GM12878 (cell line): Measurements from ENCODE around the gene COL4A1. TPM values are rescaled to one million over a fixed set of nuclear protein-coding genes. Genes with fewer than 3 reads are reported as not detected.

Experiments used
- ATAC-seq: fragments of 200-7000 bp; cut with Tn5 transposase; 3 replicates; pipeline ENCODE4 v1.9.1; 2020; ENCODE audit warnings: mild to moderate bottlenecking, moderate library complexity
- BruUV-seq: library from RNA; stranded (reverse); fragments of 400-500 nt; replicated peaks from 2 replicates; lab custom pipeline; 2021; lab: Mats Ljungman, UMichigan
- CTCF ChIA-PET: fragments of 300-600 bp; sonication (Branson Sonifier 250); formaldehyde crosslinking; extraction: SDS; loops from one replicate; lab custom pipeline; 2021; ENCODE audit warnings: inconsistent platforms; lab: Yijun Ruan, JAX
- POLR2A ChIA-PET: fragments of 350-600 bp; formaldehyde crosslinking; extraction: SDS; loops from one replicate; lab custom pipeline; 2021; ENCODE audit warnings: inconsistent platforms; lab: Charles Lee
- RAD21 ChIA-PET: fragments of 300-600 bp; sonication (Branson Sonifier 250); formaldehyde crosslinking; loops from one replicate; lab custom pipeline; 2023; ENCODE audit warnings: antibody characterized with exemption; ENCODE audit not compliant: unreplicated experiment; lab: Charles Lee
- SMC1A ChIA-PET: fragments of 300-600 bp; sonication (Branson Sonifier 250); formaldehyde crosslinking; loops from one replicate; lab custom pipeline; 2023; ENCODE audit not compliant: unreplicated experiment, uncharacterized antibody; lab: Charles Lee
- DNase-seq: peaks from one replicate; pipeline ENCODE4 v3.0.0-alpha.2; 2011; ENCODE audit warnings: low read depth, low spot score
- FAIRE-seq: peaks from 3 replicates; lab custom pipeline; 2011; peaks lifted over from hg19 to GRCh38; lab: Jason Lieb, UNC
- H2AFZ ChIP-seq: 2 replicates; pipeline ENCODE4 v1.6.0; 2011; ENCODE audit warnings: low read depth, low read length, control low read depth; ENCODE audit not compliant: control insufficient read depth
- H3K27ac ChIP-seq: 2 replicates; pipeline ENCODE4 v1.5.1; 2011; ENCODE audit warnings: control low read depth; ENCODE audit not compliant: control insufficient read depth, insufficient read depth
- H3K27me3 ChIP-seq, 2 experiments: replicated peaks in 1 of 2; 2 replicates each; pipeline versions ENCODE4 v1.6.0 to v1.6.1; 2011; ENCODE audit warnings: low read length in 1 of 2; ENCODE audit not compliant: control insufficient read depth in 2 of 2, insufficient read depth in 2 of 2
- H3K36me3 ChIP-seq, 2 experiments: 2 replicates each; pipeline ENCODE4 v1.5.1; 2011; ENCODE audit warnings: low read length in 1 of 2; ENCODE audit not compliant: control insufficient read depth in 2 of 2, insufficient read depth in 2 of 2
- H3K4me1 ChIP-seq: 2 replicates; pipeline ENCODE4 v1.6.1; 2011; ENCODE audit warnings: mild to moderate bottlenecking, low read length, moderate library complexity, mixed read lengths; ENCODE audit not compliant: control insufficient read depth, insufficient read depth
- H3K4me2 ChIP-seq: 2 replicates; pipeline ENCODE4 v1.6.0; 2011; ENCODE audit warnings: control low read depth; ENCODE audit not compliant: control insufficient read depth, insufficient read depth
- H3K4me3 ChIP-seq: fragments of 200-600 bp; sonication (generic); 2 replicates; pipeline ENCODE4 v1.5.1; 2016
- H3K79me2 ChIP-seq: 2 replicates; pipeline ENCODE4 v1.6.0; 2011; ENCODE audit warnings: low read length; ENCODE audit not compliant: control insufficient read depth, insufficient read depth
- H3K9ac ChIP-seq: 2 replicates; pipeline ENCODE4 v1.8.0; 2011; ENCODE audit warnings: low read length, control low read depth, mixed read lengths; ENCODE audit not compliant: control insufficient read depth, insufficient read depth
- H3K9me3 ChIP-seq: replicated peaks from 3 replicates; pipeline ENCODE4 v1.5.1; 2011; ENCODE audit warnings: mild to moderate bottlenecking, low read length; ENCODE audit not compliant: control insufficient read depth, insufficient read depth
- H4K20me1 ChIP-seq: 2 replicates; pipeline ENCODE4 v1.6.0; 2011; ENCODE audit not compliant: control insufficient read depth, insufficient read depth
- NFYA ChIP-seq: IDR thresholded peaks from 2 replicates; pipeline ENCODE4 v1.6.1; 2011; ENCODE audit warnings: low read depth, mild to moderate bottlenecking, low read length, improper control_type of control experiment, borderline replicate concordance
- NR2C1 ChIP-seq: fragments of 450-650 bp; IDR thresholded peaks from 2 replicates; pipeline ENCODE4 v1.6.1; 2017; ENCODE audit warnings: antibody characterized with exemption, mild to moderate bottlenecking, moderate library complexity
- PAX8 ChIP-seq: fragments of 450-650 bp; IDR thresholded peaks from 2 replicates; pipeline ENCODE4 v1.6.1; 2017; ENCODE audit warnings: mild to moderate bottlenecking, moderate library complexity
- RAD21 ChIP-seq: IDR thresholded peaks from 2 replicates; pipeline ENCODE4 v1.6.1; 2011; ENCODE audit warnings: mild to moderate bottlenecking, low read depth, low read length, moderate library complexity; ENCODE audit not compliant: insufficient read depth
- RELA ChIP-seq: fragments of 450-650 bp; IDR thresholded peaks from 2 replicates; pipeline ENCODE4 v1.8.0; 2014; ENCODE audit warnings: borderline replicate concordance; ENCODE audit not compliant: partially characterized antibody
- RUNX3 ChIP-seq: IDR thresholded peaks from 2 replicates; pipeline ENCODE4 v1.6.1; 2012; ENCODE audit warnings: low read length, inconsistent platforms
- SREBF2 ChIP-seq: IDR thresholded peaks from 2 replicates; pipeline ENCODE4 v1.6.1; 2012; ENCODE audit warnings: mild to moderate bottlenecking, low read length
- SRF ChIP-seq, 2 experiments: IDR thresholded peaks; 2 replicates each; pipeline ENCODE4 v1.6.1; 2011; ENCODE audit warnings: low read depth in 2 of 2, low read length in 2 of 2, mild to moderate bottlenecking in 1 of 2, moderate library complexity in 1 of 2
- WGBS: methylation state at CpG from one replicate; pipeline ENCODE4 v1.1.6; 2016; ENCODE audit warnings: low lambda C conversion rate; ENCODE audit not compliant: insufficient replicate concordance, insufficient coverage; ENCODE audit errors: missing lambda C conversion rate; 5-methylcytosine and 5-hydroxymethylcytosine counted together
- in situ Hi-C: fragments of 300-500 bp; cut with MboI; formaldehyde crosslinking; loops from 9 replicates; pipeline ENCODE4 v1.14.3; 2018; ENCODE audit warnings: mixed read lengths
- intact Hi-C: fragments of 100-400 bp; cut with micrococcal nuclease; formaldehyde crosslinking; loops from one replicate; pipeline ENCODE4 v1.14.2; 2022; ENCODE audit not compliant: unreplicated experiment
- polyA plus RNA-seq, 11 experiments: library from polyadenylated mRNA; depleted of rRNA in 4 of 11; unstranded in 6 of 11; stranded (reverse) in 5 of 11; fragments of >200 nt; fragmentation: Nextera tagmentation in 4 of 11; fragmentation: Illumina TruSeq in 1 of 11; extraction: Ambion mirVana in 4 of 11; extraction: Trizol in 1 of 11; gene quantifications; 1 replicate in 1 of 11; 2 replicates in 10 of 11; pipeline versions ENCODE4 v1.2.1 to v1.2.3, GENCODE V29; 2011 to 2016; ENCODE audit warnings: inconsistent platforms in 2 of 11, missing spikeins in 2 of 11, low read depth in 1 of 11
- total RNA-seq, 4 experiments: library from RNA; depleted of rRNA in 3 of 4; stranded (reverse); fragments of >200 nt in 3 of 4; fragmentation: Illumina TruSeq in 1 of 4; extraction: Trizol in 1 of 4; gene quantifications; 2 replicates each; pipeline versions ENCODE4 v1.2.1 to v1.2.3, GENCODE V29; 2013 to 2021

The COL4A1 gene
- total and polyA plus RNA-seq, 10 of the 15 experiments (the other 5 are each of a cell fraction or from before 2014, with no cell fraction given): 0.07 to 0.31 (median 0.13) TPM; not detected in 6

DNA sequence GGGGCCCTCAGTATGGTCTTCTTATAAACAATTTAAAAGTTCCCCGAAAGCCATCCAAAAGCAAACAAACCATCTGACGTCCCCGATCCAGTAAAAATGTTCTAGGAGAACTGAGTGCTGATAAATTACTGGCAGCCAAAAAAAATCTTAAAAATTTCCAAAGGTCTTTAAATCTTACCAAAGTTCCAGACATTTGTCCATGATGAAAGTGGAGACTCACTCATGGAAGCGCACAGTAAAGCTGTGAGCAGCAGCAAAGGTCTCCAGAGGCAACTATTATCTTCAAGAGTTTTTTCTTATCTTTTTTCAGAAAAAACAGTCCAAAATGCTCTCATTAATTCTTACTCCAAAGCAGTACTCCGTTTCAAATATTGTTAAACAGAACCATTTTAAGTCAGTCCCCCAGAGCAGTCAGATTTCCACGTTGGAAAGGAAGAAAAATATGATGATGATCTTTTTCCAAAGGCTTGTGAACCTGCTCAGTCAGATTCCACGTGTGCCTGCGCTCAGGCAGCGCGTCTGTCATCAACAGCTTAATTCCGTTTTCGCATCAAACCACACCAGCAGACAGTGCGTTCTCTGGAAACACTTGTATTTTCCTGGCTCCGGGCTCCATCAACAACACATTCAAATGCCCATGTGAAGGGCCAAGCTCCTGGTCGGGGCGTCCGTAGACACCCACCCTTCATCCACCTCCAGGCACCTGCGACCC is 85.4 kb downstream of the COL4A1 start:
- CTCF ChIA-PET: interaction anchor here (0.7 to 7.9 kb wide), 17 partner anchors 11 to 1003 kb away, joined by 3 to 138 read pairs (median 4); no protein-coding TSS in a partner anchor
- Histone ChIP-seq H3K9ac (no peak overlapping the region), H3K36me3 (no peaks in the 10 kb centered on the region), H3K27me3 (peaks cover 0 to 3% of the 10 kb centered on the region in 2 experiments; a peak in 1 of 4 replicates), H3K79me2 (no peaks in the 10 kb centered on the region), H3K4me3 (no peak overlapping the region), H2AFZ (no peak overlapping the region), H3K4me2 (no peak overlapping the region), H3K27ac (no peak overlapping the region), H3K9me3 (no peaks in the 10 kb centered on the region), H3K4me1 (no peaks in the 10 kb centered on the region), H4K20me1 (no peaks in the 10 kb centered on the region)
- BruUV-seq: no TSS peak
- no peak for FAIRE-seq
- intact Hi-C loops: loop anchor here (1.0 to 5.0 kb wide), 5 partner anchors 191 to 1259 kb away; no protein-coding TSS in a partner anchor
- WGBS: 33% methylated on average over 18 of the region's 18 CpGs
- ATAC-seq: no peak
- no peak for DNase-seq
- SMC1A ChIA-PET: interaction anchor here (0.6 to 6.5 kb wide), 10 partner anchors 69 to 1652 kb away, joined by 3 to 91 read pairs (median 4); no protein-coding TSS in a partner anchor
- POLR2A ChIA-PET: interaction anchor here (0.9 kb wide), 1 partner anchor 223 kb away, joined by 3 read pairs; no protein-coding TSS in a partner anchor
- TF ChIP-seq SRF (IDR thresholded peaks at IDR 0.05; ENCODE audit: low read depth in 2 of 2, low read length in 2 of 2): no peak
- TF ChIP-seq RELA: no peak
- RAD21 ChIA-PET: interaction anchor here (0.6 to 5.9 kb wide), 9 partner anchors 10 to 1260 kb away, joined by 3 to 66 read pairs (median 4); no protein-coding TSS in a partner anchor
- in situ Hi-C loops: loop anchor here (5.0 to 10.0 kb wide), 3 partner anchors 191 to 593 kb away; no protein-coding TSS in a partner anchor

DNA sequence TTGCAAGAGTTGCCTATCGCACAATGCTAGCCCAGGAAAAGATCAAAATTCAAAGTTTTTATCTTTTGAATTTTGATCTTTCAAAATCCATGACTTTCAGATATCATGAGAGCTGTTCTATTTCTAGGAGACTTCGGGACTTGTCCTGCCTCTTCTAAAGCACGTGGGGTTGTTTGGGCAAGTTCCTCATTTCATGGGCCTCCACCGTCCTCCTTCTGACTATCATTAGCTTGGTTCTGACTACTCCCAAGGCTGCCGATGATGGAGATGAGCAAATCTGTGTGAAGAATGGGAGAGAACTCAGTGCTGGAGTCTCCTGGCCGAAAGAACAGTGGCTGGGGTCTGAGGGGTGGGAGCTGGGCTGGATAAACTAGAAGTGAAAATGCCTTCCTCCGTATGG is 86.5 kb downstream of the COL4A1 start:
- Histone ChIP-seq H2AFZ (no peak overlapping the region), H3K79me2 (no peaks in the 10 kb centered on the region), H3K27me3 (peaks cover 0 to 3% of the 10 kb centered on the region in 2 experiments; a peak in 1 of 4 replicates), H3K4me3 (no peak overlapping the region), H3K27ac (no peak overlapping the region), H3K4me1 (no peaks in the 10 kb centered on the region), H4K20me1 (no peaks in the 10 kb centered on the region), H3K4me2 (no peak overlapping the region), H3K36me3 (no peaks in the 10 kb centered on the region), H3K9me3 (no peaks in the 10 kb centered on the region), H3K9ac (no peak overlapping the region)
- no TSS peak for BruUV-seq
- DNase-seq: no peak
- WGBS: 17% methylated on average over 7 of the region's 7 CpGs
- RAD21 ChIA-PET: interaction anchor here (1.2 to 5.9 kb wide), 5 partner anchors 15 to 1259 kb away, joined by 3 to 66 read pairs (median 4); no protein-coding TSS in a partner anchor
- CTCF ChIA-PET: interaction anchor here (0.9 to 7.9 kb wide), 12 partner anchors 11 to 1004 kb away, joined by 3 to 138 read pairs (median 5); no protein-coding TSS in a partner anchor
- SMC1A ChIA-PET: interaction anchor here (1.0 to 6.5 kb wide), 7 partner anchors 192 to 369 kb away, joined by 3 to 91 read pairs (median 4); no protein-coding TSS in a partner anchor
- FAIRE-seq: no peak
- POLR2A ChIA-PET: interaction anchor here (0.5 kb wide), 1 partner anchor 587 kb away, joined by 3 read pairs; no protein-coding TSS in a partner anchor
- intact Hi-C loops: loop anchor here (5.0 kb wide), 3 partner anchors 372 to 1258 kb away; no protein-coding TSS in a partner anchor
- in situ Hi-C loops: loop anchor here (5.0 to 10.0 kb wide), 3 partner anchors 192 to 594 kb away; no protein-coding TSS in a partner anchor
- no peak for ATAC-seq
- TF ChIP-seq PAX8: no peak
- TF ChIP-seq NFYA: no peak
- no peak for TF ChIP-seq SREBF2
- TF ChIP-seq NR2C1: no peak
- no peak for TF ChIP-seq RUNX3
- no peak for TF ChIP-seq RAD21
